OCI-LY7 (cell line): ENCODE results near the gene DDX39A.

ENCODE experiments used
- CTCF ChIP-seq: fragments of 200-600 bp; sonication (generic); conservative IDR thresholded peaks from 2 replicates; pipeline ENCODE4 v1.5.1; 2014; ENCODE audit warnings: mild to moderate bottlenecking, antibody characterized with exemption, low read length, moderate library complexity, mixed read lengths
- EZH2phosphoT487 ChIP-seq: fragments of 200-600 bp; sonication (generic); IDR thresholded peaks from 2 replicates; pipeline ENCODE4 v1.6.1; 2018; ENCODE audit warnings: low read depth, borderline replicate concordance, mild to moderate bottlenecking, mixed run types, antibody characterized with exemption, low read length, moderate library complexity, mixed read lengths

- TF ChIP-seq CTCF (no peak), EZH2phosphoT487 (no peak)
Observed at GRCh38 chr19:14450876-14451275, 31.7 kb upstream of the DDX39A start.
